ENCODE results near the gene ZNF740.

DNA sequence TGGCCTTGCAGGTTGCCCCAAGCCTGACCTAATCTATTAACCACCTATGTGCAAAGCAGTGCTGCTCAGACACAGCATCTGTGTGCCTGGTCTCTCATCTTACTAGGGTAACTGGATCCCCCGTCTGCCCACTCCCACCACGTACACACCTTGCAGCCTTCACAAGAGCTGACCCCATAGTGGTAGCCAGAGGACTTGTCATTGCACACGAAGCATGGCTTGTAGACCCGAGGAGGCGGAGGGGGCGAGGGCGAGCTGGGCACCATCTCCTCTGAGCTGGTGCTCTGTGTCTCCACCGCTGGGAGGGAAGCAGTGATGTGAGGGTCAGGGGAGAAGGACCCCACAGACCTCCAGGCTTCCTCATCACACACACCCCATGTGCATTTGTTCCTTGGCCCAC lies 35.0 kb downstream of the ZNF740 start:
- TF ChIP-seq ZNF830 (tag by site-specific recombination; IDR thresholded peaks at IDR 0.05; ENCODE audit: low read depth): no peak
- TF ChIP-seq OVOL3 (tag by site-specific recombination; IDR thresholded peaks at IDR 0.05): no peak
- TF ChIP-seq ZNF274 (IDR thresholded peaks at IDR 0.05; ENCODE audit: low read length): no peak
- TF ChIP-seq ZNF274 (tag by site-specific recombination; IDR thresholded peaks at IDR 0.05; ENCODE audit: borderline replicate concordance): no peak
- TF ChIP-seq CTCF (tag by site-specific recombination; IDR thresholded peaks at IDR 0.05): no peak
- TF ChIP-seq ZNF433 (tag by site-specific recombination; IDR thresholded peaks at IDR 0.05; ENCODE audit: low read depth): no peak
- TF ChIP-seq ZBTB48 (tag by site-specific recombination; IDR thresholded peaks at IDR 0.05): no peak
- TF ChIP-seq KLF17 (tag by site-specific recombination; IDR thresholded peaks at IDR 0.05): no peak
- TF ChIP-seq ZNF76 (tag by site-specific recombination; IDR thresholded peaks at IDR 0.05; ENCODE audit: borderline replicate concordance, low read depth): no peak
- no peak for TF ChIP-seq ZNF248 (tag by site-specific recombination; IDR thresholded peaks at IDR 0.05)
- TF ChIP-seq KLF7 (tag by site-specific recombination; IDR thresholded peaks at IDR 0.05; ENCODE audit: borderline replicate concordance): no peak
- TF ChIP-seq ZNF529 (tag by site-specific recombination; IDR thresholded peaks at IDR 0.05; ENCODE audit: insufficient replicate concordance): no peak
- no peak for TF ChIP-seq ZBTB21 (tag by site-specific recombination; IDR thresholded peaks at IDR 0.05)
